C1 segment of cervical spinal cord (tissue), 14 donors: ENCODE data around the gene DBF4.

Experiments used
- DNase-seq, 14 donors: peaks; one replicate each; lab custom pipeline; 2025; lab: John Stamatoyannopoulos, UW

The DBF4 gene

DNA sequence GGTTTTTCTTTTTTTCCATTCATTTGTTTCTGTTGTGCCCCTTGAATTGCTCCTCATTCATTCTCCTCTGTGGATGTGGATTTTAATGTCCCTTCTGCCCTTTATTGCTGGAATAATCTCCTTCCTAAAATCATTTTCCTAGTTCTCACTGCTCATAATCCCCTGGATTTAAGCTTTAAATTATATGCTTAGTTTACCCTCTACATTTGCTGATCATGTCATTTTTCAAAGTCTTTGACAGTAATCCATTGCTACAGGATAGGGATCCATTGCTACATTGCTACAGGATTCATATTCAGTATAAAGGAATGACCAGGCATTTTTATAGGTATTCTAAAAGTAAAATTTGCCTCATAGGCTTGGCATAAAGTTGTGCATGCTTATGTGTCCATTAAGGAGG lies 72.1 kb downstream of the DBF4 start:
- no peak for DNase-seq
